ENCODE measurements around the gene TOP3A. TPM values are rescaled to one million over a fixed set of nuclear protein-coding genes. Genes with fewer than 3 reads are reported as not detected.

The TOP3A gene
- total and polyA plus RNA-seq, 2 of the 4 experiments (the other 2 are of a cell fraction) = 13.4 to 21.3 TPM

DNA sequence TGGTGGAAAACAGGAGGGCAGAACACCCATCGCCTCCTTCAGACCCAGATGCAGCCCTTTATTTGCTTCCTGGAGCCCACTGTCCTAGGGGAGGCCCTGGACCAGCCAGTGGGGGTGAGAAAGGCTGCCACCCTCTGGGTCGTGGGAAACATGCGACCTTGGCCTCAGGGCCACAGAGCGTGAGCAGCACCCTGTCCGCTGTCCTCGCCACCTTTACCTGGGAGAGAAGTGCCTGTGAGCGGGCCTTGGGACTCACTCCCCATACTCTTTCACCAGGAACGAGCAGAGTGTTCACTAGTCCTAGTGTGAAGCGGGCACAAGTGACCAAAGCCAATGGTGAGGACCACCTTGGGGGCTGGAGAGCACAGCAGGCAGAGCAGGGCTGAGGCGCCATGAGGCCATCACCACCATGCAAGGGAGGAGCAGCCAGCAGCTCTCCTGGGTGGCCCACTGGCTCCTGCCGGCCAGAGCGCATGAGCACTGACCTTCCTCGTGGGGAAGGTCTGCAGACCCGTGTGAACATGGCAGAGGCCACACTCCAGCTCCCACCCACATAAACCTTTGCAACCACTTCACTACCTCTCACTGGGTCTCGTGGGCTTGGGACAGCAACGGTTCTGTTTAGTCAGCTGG, 8.8 kb upstream of the TOP3A start:
- DNase-seq (no peak), ATAC-seq (ENCODE audit: low read depth) (no peak)
- no peak overlapping the region for H4K8ac ChIP-seq (ENCODE audit: low read depth in 2 of 2, low read length in 2 of 2)
- no peak overlapping the region for H2BK5ac ChIP-seq (ENCODE audit: low read depth, low read length, poor library complexity, severe bottlenecking)
- no peak overlapping the region for H3K4me3 ChIP-seq (ENCODE audit: insufficient read depth, low read depth, low read length)
- no TSS peak for BruUV-seq (replicated peaks)
- CTCF ChIA-PET = interaction anchor here (0.6 kb wide), 1 partner anchor 99 kb away, joined by 3 read pairs; no protein-coding TSS in a partner anchor
- H2BK120ac ChIP-seq (ENCODE audit: low read depth, low read length) = no peak overlapping the region
- no peak overlapping the region for H2BK15ac ChIP-seq (ENCODE audit: low read depth, low read length)
- in situ Hi-C loops (cut with MboI; ENCODE audit: low sequenced_read_pairs) (no loop called here), intact Hi-C loops (cut with micrococcal nuclease) (no loop called here), dilution Hi-C loops (cut with HindIII; ENCODE audit: low sequenced_read_pairs, unreplicated experiment) (no loop called here)
- no peak overlapping the region for H2AK5ac ChIP-seq (ENCODE audit: low read depth, low read length)
- H3K4me2 ChIP-seq (ENCODE audit: low read depth, low read length) = no peak overlapping the region
- H3K9me3 ChIP-seq (ENCODE audit: control insufficient read depth, insufficient read depth, low read length) = no peaks in the 10 kb centered on the region
- no peaks in the 10 kb centered on the region for H3K9me1 ChIP-seq (ENCODE audit: insufficient read depth, low read length)
- no peaks in the 10 kb centered on the region; the same call in 1 of the 2 replicates for H3K4me1 ChIP-seq (ENCODE audit: control insufficient read depth, insufficient read depth, low read length)
- H2AFZ ChIP-seq (replicated peaks; ENCODE audit: low read length, poor library complexity) = no peak overlapping the region
- no peak overlapping the region for H3K4ac ChIP-seq (ENCODE audit: low read depth, low read length)
- H3K14ac ChIP-seq (replicated peaks; ENCODE audit: low read depth, low read length) = no peak overlapping the region
- POLR2A ChIA-PET (ENCODE audit: unreplicated experiment) = no interaction called here
- no peak overlapping the region for H3K18ac ChIP-seq (ENCODE audit: low read depth, low read length)
- H3K9ac ChIP-seq (ENCODE audit: low read depth, low read length) = no peak overlapping the region
- 100% methylated on average over 1 of the region's 16 CpGs; no CpG with 5 or more reads in 1 of the 2 experiments for WGBS, 2 experiments (ENCODE audit: extremely low coverage in 2 of 2, insufficient read length in 1 of 2)
- peaks cover 18 to 57% of the 10 kb centered on the region in 2 experiments for H3K79me1 ChIP-seq (ENCODE audit: low read depth in 1 of 2, low read length in 2 of 2)
- no peak overlapping the region for H4K5ac ChIP-seq (ENCODE audit: low read depth, low read length)
- H3K56ac ChIP-seq (ENCODE audit: extremely low read depth, insufficient read depth, low read length) = no peak overlapping the region
- H2AK9ac ChIP-seq (replicated peaks; ENCODE audit: low read depth, low read length, poor library complexity) = no peak overlapping the region
- no peak overlapping the region for H4K91ac ChIP-seq (ENCODE audit: insufficient read depth, low read depth, low read length)
- H3K23ac ChIP-seq (ENCODE audit: low read depth, low read length) = no peak overlapping the region
- no peak overlapping the region for H2BK20ac ChIP-seq (ENCODE audit: low read depth, low read length)
- no peaks in the 10 kb centered on the region for H3K27me3 ChIP-seq (ENCODE audit: control insufficient read depth, insufficient read depth, low read length)
- peaks cover 50% of the 10 kb centered on the region for H3K36me3 ChIP-seq (ENCODE audit: control insufficient read depth, insufficient read depth, low read length)
- TF ChIP-seq CHD1 (IDR thresholded peaks at IDR 0.05; ENCODE audit: low read depth, low read length) (no peak), MAFK (IDR thresholded peaks at IDR 0.05; ENCODE audit: low read depth, low read length) (no peak), FOS (IDR thresholded peaks at IDR 0.05; ENCODE audit: low read depth, low read length) (no peak), MAZ (IDR thresholded peaks at IDR 0.05; ENCODE audit: borderline replicate concordance, low read depth, low read length) (no peak)
- peaks cover 45% of the 10 kb centered on the region for H4K20me1 ChIP-seq (ENCODE audit: insufficient read depth, low read length)
- no peak overlapping the region for H3K27ac ChIP-seq (ENCODE audit: insufficient read depth, low read length)

All from IMR-90 (cell line).